Activated naive CD4-positive, alpha-beta T cell treated with Interleukin-2 at 50 U/mL for 16 hours (primary cell): Measurements from ENCODE around the gene ZFAND3.
A peak's percentile ranks its signal among the peaks of the same experiment; 100 is the strongest.
"Not testable (repeated sequence)": the region's sequence is repeated elsewhere in the genome, so short reads cannot be mapped to it uniquely, and the experiment has no call there.

Experiments used
- DNase-seq: peaks from one replicate; pipeline ENCODE4 v3.0.0-alpha.2; 2020

The ZFAND3 gene

GRCh38 chr6:37979392-37980221, 160.1 kb downstream of the ZFAND3 start:
- no peak for DNase-seq

GRCh38 chr6:37980222-37980595, 160.7 kb downstream of the ZFAND3 start:
- DNase-seq = no peak

DNA sequence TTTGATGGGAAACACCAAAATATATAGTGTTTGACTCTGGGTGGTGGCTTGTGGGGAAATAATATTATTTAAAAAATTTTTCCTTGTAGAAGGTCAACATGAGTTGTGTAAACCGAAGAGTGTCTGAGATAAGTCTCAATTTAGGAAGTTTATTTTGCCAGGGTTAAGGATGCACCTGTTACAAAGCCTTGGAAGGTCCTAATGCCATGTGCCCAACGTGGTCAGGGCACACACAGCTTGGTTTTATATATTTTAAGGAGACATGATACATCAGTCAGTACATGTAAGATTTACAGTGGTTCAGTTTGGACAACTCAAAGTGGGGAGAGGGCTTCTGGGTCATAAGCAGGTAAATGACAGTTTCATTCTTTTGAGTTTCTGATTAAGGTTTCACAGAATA, 162.1 kb downstream of the ZFAND3 start:
- no peak for DNase-seq

- DNase-seq = no peak
These were observed 162.8 kb downstream of the ZFAND3 start for GRCh38 chr6:37982317-37982716.

DNA sequence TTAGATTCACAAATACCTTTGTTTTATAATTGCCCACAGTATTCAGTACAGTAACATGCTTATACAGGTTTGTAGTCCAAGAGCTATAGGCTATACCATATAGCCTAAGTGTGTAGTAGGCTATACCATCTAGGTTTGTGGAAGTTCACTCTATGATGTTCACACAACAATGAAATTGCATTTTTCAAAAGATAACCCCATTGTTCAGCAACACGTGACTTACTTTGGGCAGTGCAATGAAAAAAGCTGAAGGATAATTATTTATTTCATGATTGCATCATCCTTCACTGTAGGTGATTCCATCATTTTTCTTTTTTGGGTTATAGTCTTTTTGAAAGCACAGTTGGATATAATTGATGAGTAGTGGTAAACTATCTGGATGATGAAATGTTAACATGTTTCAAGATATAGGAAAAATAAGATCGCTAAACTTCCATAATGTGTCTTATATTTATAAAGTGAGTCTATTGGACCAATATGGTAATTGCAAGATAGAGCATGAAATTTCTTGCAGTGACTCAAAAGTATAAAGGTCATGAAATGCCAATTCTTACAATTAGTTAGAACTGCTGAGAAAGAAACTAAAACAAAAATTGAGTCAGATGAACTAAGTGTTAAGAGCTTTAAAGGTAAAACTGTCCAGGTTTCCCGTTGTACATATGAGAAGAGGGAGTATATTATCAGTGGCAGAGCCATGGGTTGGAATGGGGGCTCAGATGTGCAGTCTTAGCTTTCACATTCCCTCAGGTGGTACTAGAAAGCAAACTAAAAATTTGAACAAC, 164.4 kb downstream of the ZFAND3 start:
- no peak for DNase-seq

GRCh38 chr6:37984578-37984977, 165.1 kb downstream of the ZFAND3 start:
- DNase-seq = no peak

DNA sequence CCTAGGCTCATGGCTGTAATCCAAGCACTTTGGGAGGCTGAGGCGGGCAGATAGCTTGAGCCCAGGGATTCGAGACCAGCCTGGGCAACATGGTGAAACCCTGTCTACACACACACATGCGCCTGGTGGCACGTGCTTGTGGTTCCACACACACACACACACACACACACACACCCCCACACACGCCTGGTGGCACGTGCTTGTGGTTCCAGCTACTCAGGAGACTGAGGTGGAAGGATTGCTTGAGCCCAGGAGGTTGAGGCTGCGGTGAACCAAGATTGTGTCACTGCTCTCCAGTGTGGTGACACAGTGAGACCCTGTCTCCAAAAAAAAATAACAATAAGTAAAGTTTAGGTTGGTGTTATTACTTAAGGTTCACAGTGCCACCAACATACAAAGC, 165.8 kb downstream of the ZFAND3 start:
- DNase-seq = peak; percentile 13

DNA sequence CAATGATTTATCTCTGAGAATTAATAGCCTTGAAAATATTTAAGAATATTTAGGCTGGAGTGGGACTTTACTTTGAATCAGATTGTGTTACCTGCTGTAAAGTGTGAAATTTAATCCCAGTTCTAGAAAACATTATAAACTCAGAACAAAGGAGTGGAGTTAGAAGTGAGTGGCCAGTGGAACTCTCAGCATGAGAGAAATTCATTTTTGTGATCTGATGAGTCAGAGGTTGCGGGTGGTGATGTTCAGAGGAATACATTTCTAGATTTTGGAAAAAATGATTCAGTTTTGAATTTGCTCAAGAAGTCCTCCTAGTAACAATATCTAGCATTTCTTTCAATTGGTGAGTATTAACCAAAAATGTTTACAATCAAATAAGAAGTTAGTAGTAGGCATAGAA, 167.5 kb downstream of the ZFAND3 start:
- DNase-seq = peak; percentile 19

- no peak for DNase-seq
These were observed 168.0 kb downstream of the ZFAND3 start for GRCh38 chr6:37987559-37987958.

DNA sequence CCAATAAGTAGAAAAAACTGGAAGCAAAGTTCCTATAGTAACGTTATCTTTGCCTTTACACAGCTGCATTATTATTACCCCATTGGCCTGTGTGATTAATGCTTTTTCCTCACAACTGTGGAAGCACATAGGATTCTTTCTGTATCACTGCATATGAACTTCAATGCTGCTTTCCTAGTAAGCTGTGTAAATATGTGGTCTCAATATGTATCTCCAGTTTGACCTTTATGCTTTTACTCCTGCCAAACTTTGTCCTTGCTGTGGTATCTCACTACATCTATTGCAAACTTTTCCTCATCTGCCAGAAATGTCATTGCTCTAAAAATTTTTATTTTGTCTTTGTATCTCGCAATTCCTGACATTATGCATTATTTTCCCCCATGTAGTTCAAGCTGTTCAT, 168.6 kb downstream of the ZFAND3 start:
- DNase-seq = no peak

DNA sequence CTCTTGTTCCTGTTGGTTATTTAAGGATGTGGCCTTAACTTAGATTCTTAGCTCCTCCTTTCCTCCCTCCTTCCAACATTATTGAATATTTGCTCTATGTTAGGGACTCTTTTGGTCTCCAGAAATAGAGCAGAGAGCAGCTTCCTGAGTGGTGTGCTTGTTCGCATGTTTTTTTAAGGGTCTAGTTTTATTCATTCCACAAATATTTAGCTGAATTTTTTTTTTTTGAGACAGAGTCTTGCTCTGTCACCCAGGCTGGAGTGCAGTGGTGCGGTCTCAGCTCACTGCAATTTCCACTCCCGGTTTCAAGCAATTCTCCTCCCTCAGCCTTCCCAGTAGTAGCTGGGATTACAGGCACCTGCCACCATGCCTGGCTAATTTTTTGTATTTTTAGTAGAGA, 169.2 kb downstream of the ZFAND3 start:
- no peak for DNase-seq

DNA sequence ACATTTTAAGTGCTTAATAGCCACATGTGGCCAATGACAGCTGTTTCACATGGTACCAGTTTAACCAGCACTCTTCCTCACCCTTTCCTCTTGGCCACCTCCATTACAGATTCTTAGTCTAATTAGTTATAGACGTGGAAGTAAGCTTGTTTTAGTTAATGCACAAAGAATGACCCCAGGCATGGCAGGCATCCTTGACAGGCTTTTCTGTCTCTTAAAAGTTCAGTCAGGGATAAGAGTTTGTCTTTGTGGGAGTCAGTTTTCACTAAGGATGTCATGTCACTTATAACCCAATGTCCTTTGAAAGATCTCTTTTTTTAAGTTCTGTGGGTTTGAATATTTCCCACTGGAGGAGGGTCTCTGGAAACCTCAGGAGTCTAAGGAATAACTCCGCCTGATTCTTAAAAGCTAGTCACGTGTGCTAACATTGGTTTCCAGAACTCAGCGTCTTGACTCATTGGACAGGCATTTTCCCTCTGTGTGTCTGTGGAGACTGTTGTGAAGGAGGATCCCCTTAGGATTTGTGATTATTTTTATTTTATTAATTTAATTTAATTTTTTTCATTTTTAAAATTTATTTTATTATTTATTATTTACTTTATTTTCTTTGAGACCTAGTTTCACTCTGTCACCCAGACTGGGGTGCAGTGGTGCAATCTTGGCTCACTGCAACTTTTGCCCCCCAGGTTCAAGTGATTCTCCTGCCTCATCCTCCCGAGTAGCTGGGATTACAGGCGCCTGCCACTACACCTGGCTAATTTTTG, 171.4 kb downstream of the ZFAND3 start:
- no peak for DNase-seq

- DNase-seq = no peak
These were observed 173.2 kb downstream of the ZFAND3 start for GRCh38 chr6:37992749-37993148.

DNA sequence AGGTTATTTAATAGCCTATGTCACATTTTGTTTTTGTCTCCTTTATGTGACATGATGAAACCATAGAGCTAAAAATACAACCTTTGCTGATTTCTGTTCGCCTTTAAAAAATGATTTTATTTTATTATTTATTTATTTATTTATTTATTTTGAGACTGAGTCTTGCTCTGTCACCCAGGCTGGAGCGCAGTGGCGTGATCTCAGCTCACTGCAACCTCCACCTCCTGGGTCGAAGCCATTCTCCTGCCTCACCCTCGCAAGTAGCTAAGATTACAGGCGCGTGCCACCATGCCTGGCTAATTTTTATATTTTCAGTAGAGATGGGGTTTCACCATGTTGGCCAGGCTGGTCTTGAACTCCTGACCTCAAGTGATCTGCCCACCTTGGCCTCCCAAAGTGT, 173.7 kb downstream of the ZFAND3 start:
- not testable (repeated sequence) for DNase-seq

GRCh38 chr6:37993596-37993995, 174.1 kb downstream of the ZFAND3 start:
- no peak for DNase-seq

DNA sequence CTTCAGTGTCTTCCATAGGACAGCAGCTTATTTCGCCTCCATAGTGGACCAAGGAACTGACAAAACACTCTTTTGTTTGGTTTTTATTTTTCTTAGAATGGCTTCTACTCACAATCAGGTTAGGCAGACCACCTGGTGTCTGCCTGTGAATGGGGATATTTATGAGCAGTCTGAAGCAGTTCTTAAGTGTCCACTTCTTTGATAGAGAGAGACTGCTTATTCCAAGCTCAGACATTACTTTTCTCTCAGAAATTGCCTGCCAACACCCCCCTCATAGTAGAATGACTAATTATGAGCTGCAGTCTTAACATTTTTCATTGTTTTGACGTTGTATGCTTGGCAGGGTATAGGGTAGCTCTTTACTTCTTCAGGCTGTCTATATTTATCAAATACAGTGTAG, 174.7 kb downstream of the ZFAND3 start:
- no peak for DNase-seq

DNA sequence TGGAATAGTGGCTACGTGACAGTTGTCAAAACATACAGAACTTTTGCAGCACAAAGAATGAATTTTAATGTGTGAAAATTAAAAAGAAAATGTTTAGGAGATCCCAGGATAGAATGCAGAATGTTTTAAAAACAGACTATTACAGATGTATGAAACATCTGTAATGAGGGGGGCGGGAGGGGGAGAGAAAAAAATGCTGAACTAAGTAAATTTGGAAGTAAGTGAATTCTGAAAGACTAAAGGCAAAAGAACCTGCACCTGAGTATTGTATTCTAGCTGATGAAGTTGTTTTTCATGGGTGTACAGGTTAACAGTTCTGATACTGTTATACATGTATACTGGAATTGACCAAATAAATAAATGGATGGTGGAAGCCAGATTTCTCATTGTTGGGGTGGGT, 178.8 kb downstream of the ZFAND3 start:
- DNase-seq = no peak

- DNase-seq = no peak
These were observed 181.9 kb downstream of the ZFAND3 start for GRCh38 chr6:38001386-38001785.

- DNase-seq = no peak
These were observed 185.4 kb downstream of the ZFAND3 start for GRCh38 chr6:38004908-38005307.

GRCh38 chr6:38011937-38012336, 192.4 kb downstream of the ZFAND3 start:
- DNase-seq = no peak

- DNase-seq = no peak
These were observed 193.0 kb downstream of the ZFAND3 start for GRCh38 chr6:38012573-38012972.

DNA sequence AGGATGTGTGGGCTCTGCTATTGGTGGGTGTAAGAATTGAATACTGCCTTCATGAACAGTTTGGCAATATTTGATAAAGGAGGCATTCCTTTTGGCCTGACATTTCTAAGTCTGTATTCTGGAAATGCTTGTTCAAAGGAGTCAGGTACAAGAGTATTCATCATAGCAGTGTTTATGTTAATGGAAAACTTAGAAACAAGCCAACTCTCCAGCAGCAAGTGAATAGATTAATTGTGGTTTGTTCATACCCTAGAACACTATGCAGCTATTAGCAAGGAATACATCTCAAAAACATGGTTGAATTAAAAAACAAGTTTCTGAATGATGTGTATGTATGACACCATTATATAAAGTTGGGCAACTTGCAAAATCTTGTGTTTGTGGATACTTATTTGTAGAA, 195.8 kb downstream of the ZFAND3 start:
- no peak for DNase-seq

DNA sequence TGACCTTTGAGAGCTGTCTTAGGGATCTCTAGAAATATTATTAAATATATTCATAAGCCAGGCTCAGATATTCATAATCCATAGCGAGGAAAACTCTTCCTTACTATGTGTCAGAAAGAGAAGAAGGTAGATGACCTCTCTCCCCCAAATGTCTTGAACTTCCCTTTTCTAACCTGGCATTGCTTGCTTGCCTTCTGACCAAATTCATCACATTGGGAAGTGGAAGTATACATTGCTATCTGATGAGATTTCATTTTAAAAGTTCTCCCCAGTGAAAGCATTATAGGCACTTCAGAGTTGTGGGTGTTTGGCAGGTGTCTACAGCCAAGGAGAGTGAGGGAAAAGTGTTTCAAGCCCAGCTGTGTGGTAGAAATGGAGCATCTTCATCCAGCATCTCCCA, 197.3 kb downstream of the ZFAND3 start:
- DNase-seq = no peak

DNA sequence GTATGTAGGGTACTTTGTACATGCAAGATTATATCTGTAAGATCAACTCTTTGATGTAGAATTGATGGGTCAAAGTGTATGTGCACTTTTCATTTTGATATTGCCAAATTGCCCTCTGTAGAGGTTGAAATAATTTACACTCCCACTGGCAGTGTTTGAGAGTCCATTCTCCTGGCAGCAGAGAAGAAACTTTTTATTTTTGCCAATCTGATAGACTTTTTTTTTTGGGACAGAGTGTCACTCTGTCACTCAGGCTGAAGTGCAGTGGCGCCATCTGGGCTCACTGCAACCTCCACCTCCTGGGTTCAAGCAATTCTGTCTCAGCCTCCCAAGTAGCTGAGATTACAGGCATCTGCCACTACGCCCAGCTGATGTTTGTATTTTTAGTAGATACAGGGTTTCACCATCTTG, 199.2 kb downstream of the ZFAND3 start:
- DNase-seq = no peak
